Ishikawa (cell line): ENCODE measurements around the gene LPIN2.

Experiments
- CREB1 ChIP-seq: IDR thresholded peaks from 2 replicates; pipeline ENCODE4 v1.6.1; 2012; ENCODE audit warnings: low read depth
- EGR1 ChIP-seq: IDR thresholded peaks from 2 replicates; pipeline ENCODE4 v1.6.1; 2012
- EP300 ChIP-seq: IDR thresholded peaks from 2 replicates; pipeline ENCODE4 v1.6.1; 2012; ENCODE audit warnings: borderline replicate concordance
- FOXM1 ChIP-seq: IDR thresholded peaks from 2 replicates; pipeline ENCODE4 v1.6.1; 2012; ENCODE audit warnings: low read depth, borderline replicate concordance
- MAX ChIP-seq: IDR thresholded peaks from 2 replicates; pipeline ENCODE4 v1.6.1; 2012
- NFIC ChIP-seq: IDR thresholded peaks from 2 replicates; pipeline ENCODE4 v1.6.1; 2012
- RAD21 ChIP-seq: IDR thresholded peaks from 2 replicates; pipeline ENCODE4 v1.6.1; 2012; ENCODE audit warnings: low read depth
- REST ChIP-seq: IDR thresholded peaks from 2 replicates; pipeline ENCODE4 v1.6.1; 2012; ENCODE audit warnings: low read depth, mild to moderate bottlenecking
- TAF1 ChIP-seq: IDR thresholded peaks from 2 replicates; pipeline ENCODE4 v1.6.1; 2012; ENCODE audit warnings: low read depth, mild to moderate bottlenecking
- TCF12 ChIP-seq: IDR thresholded peaks from 2 replicates; pipeline ENCODE4 v1.6.1; 2012; ENCODE audit warnings: low read depth
- TEAD4 ChIP-seq: IDR thresholded peaks from 2 replicates; pipeline ENCODE4 v1.6.1; 2012
- YY1 ChIP-seq: IDR thresholded peaks from 2 replicates; pipeline ENCODE4 v1.6.1; 2012; ENCODE audit warnings: low read depth
- ZBTB7A ChIP-seq: IDR thresholded peaks from 2 replicates; pipeline ENCODE4 v1.6.1; 2012; ENCODE audit warnings: low read depth

GRCh38 chr18:3029215-3029952, 16.4 kb upstream of the LPIN2 start:
- TF ChIP-seq EP300 (no peak), REST (no peak), RAD21 (no peak), YY1 (no peak), TAF1 (no peak), CREB1 (no peak), MAX (no peak), TCF12 (no peak), NFIC (no peak), FOXM1 (no peak), TEAD4 (no peak), ZBTB7A (no peak), EGR1 (no peak)
